Stimulated activated CD8-positive, alpha-beta memory T cell treated with anti-CD3 and anti-CD28 coated beads, Interleukin-15, amount 100 ng/mL, for 4 hours (primary cell): ENCODE results near the gene PPFIBP2.

Source experiments
- DNase-seq, 2 donors: peaks; one replicate each; pipeline ENCODE4 v3.0.0-alpha.2; 2020; ENCODE audit warnings: low read depth in 2 of 2

PPFIBP2 gene

DNA sequence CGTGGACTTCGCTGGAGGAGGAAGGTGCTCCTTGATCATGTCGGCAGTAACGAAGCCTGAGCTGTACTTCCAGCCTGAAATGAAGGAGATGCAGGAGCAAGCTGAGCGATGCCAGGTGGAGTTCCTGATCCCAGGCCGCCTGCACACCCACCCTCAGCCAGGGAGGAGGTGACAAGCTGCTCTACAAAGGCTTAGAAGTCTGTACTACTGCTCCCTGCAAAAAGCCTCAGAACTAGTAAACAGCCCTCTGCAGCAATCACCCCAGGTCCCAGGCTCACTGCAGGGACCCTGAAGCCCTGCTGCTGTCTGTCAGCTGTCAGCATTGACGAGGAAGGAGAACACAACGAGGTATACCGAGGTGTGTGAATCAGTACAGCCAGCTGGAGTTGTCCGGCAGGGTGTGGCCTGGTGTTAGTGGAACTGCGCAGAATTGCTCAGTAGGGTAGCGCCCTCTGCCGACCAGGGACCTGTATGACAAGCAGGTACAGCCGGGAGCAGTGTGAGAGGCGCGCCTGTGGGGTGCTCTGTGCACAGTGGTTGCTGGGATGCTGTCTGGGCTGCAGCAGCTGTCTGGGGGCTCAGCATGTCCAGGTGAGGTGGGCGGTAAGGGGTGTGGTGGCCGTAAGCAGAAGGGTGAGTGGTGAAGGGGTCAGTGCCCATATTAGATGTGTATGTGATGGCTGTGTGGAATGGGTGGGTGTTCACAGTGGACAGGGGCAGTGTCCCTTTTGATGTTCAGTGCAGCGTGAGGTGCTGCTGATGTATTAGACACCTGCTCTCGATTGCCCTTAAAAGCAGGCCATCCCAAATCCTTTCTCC is 151.9 kb downstream of the PPFIBP2 start:
- DNase-seq: peak in 1 of 2 donors; percentile 41

DNA sequence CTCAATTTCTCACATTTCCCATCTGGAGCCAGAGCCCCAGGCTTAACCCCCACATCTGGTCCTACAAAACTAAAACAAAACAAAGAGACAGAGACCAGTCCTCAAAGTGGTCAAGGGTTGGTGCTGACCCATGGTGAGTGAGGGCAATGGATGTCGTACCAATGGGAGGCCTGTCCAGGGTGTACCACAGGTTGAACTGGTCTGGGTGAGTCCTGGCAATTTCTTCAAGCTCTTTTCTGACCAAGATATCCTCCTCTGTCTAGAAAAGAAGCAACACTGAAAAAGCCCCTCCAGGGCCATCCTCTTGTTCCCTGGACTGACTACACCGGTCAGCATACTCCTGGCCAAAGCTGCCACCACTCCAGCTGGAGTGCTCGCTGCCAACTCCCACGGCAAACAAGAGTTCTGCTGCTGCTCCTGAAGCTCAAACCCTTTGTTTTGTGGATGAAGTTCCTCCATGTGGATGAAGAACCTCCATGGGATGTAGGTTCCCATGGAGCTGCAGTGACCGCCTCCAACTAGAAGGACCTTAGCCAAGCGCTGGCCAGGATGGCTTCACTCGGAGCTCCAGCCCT is 152.6 kb downstream of the PPFIBP2 start:
- no peak for DNase-seq

DNA sequence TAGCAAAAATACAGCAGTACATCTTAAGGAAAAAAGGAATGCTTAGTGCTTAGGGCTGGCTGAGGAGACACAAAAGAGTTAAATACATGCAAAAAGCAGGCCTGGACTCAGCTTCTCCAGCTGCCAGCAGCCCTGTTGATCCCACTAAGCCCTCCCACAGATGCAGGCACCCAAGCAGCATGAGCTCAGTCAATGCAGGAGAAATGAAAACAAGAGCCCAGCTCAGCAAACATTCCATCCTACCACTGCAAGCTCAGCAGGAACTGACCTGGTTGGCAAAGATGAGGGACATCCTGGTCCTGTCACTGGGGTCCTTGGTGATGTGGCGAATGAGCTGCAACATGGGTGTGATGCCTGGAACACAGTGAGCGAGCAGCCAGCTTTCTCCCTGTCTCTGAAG is 153.7 kb downstream of the PPFIBP2 start:
- no peak for DNase-seq

- no peak for DNase-seq
Measured at GRCh38 chr11:7668464-7668863, 154.7 kb downstream of the PPFIBP2 start.

DNA sequence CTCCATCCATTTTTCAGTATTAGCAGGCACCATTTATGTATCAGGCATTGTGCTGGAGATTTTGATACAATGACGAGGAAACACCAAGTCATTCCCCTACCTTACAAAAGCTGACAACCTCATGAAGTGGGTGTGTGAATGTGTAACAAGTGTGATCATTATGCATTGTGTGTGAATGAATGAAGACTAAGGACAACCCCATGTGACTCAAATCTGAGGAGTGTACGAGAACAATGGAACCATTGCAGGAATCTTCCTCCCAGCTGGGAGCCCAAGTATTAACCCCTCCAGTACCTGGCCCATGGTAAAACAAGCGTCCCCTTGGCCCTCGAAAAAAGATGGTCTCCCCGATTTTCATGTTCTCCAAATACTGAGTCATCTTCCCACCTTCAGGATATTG is 155.1 kb downstream of the PPFIBP2 start:
- no peak for DNase-seq

GRCh38 chr11:7670641-7671040 is 156.8 kb downstream of the PPFIBP2 start:
- DNase-seq: no peak

- DNase-seq: no peak
Measured at GRCh38 chr11:7671347-7672215, 157.8 kb downstream of the PPFIBP2 start.

GRCh38 chr11:7672276-7672959 is 158.6 kb downstream of the PPFIBP2 start:
- DNase-seq: no peak

DNA sequence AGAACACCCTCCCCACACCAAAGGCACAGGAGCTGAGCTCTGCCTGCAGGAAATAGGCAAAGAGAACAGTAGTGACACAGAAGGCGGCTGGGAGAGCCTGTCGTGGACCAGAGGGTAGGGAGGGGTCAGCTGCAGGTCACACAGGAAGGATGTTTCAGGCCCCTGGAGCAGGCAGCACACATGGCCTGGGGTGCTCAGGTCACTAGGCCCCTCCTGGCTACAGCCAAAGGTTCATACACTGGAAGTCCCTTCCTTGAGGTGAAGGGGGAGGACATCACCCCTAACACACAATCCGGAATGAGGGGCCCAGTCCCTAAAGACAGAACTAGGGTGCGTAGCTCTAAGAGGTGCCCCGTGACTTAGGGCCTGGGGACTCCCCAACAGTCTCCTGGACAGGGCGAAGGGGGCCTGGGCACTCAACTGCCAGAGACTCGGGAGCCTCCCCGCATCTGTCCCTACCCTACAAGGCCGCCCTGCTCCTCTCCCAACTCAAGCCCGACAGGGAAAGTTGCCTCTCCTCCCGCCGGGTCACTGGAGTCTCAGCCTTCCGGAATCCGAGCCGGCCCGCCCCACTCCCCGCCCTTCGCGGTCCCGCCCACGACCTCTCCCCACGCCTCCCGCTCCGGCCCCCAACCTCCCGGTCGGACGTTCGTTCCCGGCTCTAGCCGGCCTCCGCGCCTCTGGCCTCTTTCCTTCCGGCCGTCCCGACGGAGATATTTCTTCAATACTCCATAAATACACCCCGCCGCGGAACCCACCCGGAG is 159.3 kb downstream of the PPFIBP2 start, which contains the start of gene CYB5R2:
CYB5R2 (minus strand) TSS at position 541 of the 764 bp plus-strand sequence. CDS start 675 bp downstream, outside the sequence.
- no peak for DNase-seq

- no peak for DNase-seq
Measured at GRCh38 chr11:7673724-7674434, 160.1 kb downstream of the PPFIBP2 start.

- no peak for DNase-seq
Measured at GRCh38 chr11:7675631-7676030, 161.8 kb downstream of the PPFIBP2 start.

DNA sequence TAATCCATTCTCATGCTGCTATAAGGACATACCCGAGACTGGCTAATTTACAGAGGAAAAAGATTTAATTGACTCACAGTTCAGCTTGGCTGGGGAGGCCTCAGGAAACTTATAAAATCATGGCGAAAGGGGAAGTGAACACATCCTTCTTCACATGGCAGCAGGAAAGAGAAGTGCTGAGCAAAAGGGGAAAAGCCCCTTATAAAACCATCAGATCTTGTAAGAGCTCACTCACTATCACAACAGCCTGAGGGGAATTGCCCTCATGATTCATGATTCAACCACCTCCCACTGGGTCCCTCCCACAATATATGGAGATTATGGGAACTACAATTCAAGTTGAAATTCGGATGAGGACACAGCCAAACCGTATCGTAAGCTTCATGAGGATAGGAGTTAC is 163.3 kb downstream of the PPFIBP2 start:
- DNase-seq: no peak

DNA sequence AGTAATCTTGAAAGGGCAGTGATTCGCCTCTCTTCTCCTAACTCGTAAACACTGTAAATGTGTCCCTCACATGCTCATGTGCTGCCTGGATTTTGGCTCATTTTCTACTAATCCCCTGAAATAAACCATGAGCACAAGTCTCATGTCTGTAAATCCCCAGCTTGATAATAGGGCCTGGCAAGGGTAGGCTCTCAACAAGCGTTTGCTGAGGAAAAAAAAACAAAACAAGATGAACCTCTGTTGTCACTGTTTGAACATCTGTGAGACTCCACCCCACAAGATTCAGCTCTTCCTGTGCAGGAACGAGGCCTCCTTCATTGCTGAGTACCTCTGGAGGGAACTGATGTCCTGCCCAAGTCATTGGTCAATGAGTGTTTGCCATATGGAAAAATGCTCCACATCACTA is 164.0 kb downstream of the PPFIBP2 start:
- DNase-seq: no peak

GRCh38 chr11:7683571-7683970 is 169.8 kb downstream of the PPFIBP2 start:
- no peak for DNase-seq

- no peak for DNase-seq
Measured at GRCh38 chr11:7686761-7687160, 173.0 kb downstream of the PPFIBP2 start.

- no peak for DNase-seq
Measured at GRCh38 chr11:7687386-7687785, 173.6 kb downstream of the PPFIBP2 start.

GRCh38 chr11:7688238-7688826 is 174.5 kb downstream of the PPFIBP2 start:
- no peak for DNase-seq

DNA sequence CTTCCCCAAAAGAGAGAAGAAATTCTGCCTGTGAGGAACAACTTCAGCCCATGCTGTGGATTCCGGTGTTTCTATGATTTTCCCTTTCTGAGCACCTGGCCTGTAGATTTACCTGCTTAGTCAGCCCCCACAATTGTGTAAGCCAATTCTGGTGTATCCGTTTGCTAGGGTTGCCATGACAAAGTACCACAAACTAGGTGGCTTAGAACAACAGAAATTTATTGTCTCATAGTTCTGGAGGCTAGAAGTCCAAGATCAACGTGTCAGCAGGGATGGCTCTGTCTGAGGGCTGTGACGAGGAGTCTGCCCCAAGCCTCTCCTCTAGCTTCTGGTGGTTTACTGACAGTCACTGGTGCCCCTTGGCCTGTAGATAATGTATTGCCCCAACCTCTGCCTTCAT is 175.4 kb downstream of the PPFIBP2 start:
- DNase-seq: no peak

DNA sequence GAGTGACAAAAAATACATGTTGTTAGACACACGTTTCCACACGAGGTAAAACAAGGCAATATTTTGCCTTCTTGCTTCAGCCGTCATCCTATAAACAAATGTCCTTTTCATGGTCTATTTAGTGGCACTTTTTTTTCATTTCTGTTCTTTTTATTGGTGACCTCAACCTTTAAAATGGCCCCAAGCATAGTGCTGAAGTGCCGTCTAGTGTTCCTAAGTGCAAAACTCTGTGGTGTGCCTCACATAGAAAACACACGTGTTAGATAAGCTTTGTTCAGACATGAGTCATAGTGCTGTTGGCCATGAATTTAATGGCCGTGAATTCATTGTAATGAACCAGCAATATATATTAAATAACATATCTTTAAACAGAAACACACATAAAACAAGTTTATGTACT is 176.8 kb downstream of the PPFIBP2 start:
- no peak for DNase-seq

DNA sequence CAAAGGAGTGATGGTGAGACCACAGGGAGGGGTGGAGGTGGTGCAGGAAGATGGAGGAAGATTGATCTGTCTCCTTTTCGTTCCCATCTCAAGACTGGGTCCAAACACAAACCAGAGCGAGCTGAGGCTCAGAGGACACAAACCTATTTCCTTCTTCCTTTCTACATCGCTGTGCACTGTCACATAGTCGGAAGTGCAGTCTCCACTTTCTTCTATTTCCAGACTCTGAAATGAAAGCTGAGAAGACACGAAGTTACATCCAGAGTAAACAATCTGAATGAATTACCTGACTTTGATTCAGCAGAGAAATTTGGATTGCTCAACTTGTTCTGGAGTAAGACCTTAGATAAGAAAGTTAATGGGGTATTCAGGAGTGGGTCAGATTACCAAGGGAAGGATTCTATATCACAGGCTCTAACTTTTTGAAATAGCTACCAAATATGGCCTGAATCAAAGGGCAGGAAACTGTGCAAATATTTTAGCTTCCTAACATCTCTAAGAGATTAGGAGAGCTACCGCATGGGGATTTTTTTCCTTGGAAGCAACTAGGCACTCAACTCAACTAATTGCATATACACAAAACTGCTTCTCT is 178.1 kb downstream of the PPFIBP2 start:
- DNase-seq: no peak
